Gastrocnemius medialis (tissue), 4 donors: ENCODE results near the gene QSOX2. TPM values are rescaled to one million over a fixed set of nuclear protein-coding genes. Genes with fewer than 3 reads are reported as not detected.

Experiments used
- ATAC-seq, 2 donors: fragments of 150-250 bp; one replicate each; pipeline ENCODE4 v1.9.1; 2016
- DNase-seq, 2 donors: peaks; one replicate each; pipeline ENCODE4 v3.0.0-alpha.2; 2019
- H3K27ac ChIP-seq, 4 donors: fragments of 200-600 bp; sonication (generic); 1 replicate in 1 of 4; 2 replicates in 3 of 4; pipeline ENCODE4 v1.5.1; 2016 to 2018; ENCODE audit warnings: mild to moderate bottlenecking in 2 of 4, moderate library complexity in 1 of 4
- H3K27me3 ChIP-seq, 3 donors: fragments of 200-600 bp; sonication (generic) in 2 of 3; 1 replicate in 1 of 3; 2 replicates in 2 of 3; pipeline versions ENCODE4 v1.5.1 to v1.6.0; 2016 to 2019; ENCODE audit warnings: mild to moderate bottlenecking in 1 of 3, moderate library complexity in 1 of 3
- H3K36me3 ChIP-seq, 2 donors: fragments of 200-600 bp; sonication (generic) in 1 of 2; one replicate each; pipeline ENCODE4 v1.5.1; 2017 to 2018
- H3K4me1 ChIP-seq, 2 donors: fragments of 200-600 bp; sonication (generic) in 1 of 2; one replicate each; pipeline ENCODE4 v1.5.1; 2016 to 2017; ENCODE audit warnings: mild to moderate bottlenecking in 2 of 2
- H3K4me3 ChIP-seq, 4 donors: fragments of 200-600 bp; sonication (generic) in 3 of 4; 1 replicate in 1 of 4; 2 replicates in 3 of 4; pipeline ENCODE4 v1.5.1; 2016 to 2019; ENCODE audit warnings: mild to moderate bottlenecking in 2 of 4
- H3K9me3 ChIP-seq, 3 donors: fragments of 200-600 bp; sonication (generic) in 2 of 3; 1 replicate in 1 of 3; 2 replicates in 2 of 3; pipeline ENCODE4 v1.5.1; 2016 to 2019
- CTCF ChIP-seq, 5 experiments: fragments of 450-650 bp in 3 of 5; fragments of 200-600 bp in 2 of 5; sonication (generic) in 2 of 5; IDR thresholded peaks in 4 of 5; conservative IDR thresholded peaks in 1 of 5; 1 replicate in 4 of 5; 2 replicates in 1 of 5; pipeline ENCODE4 v1.5.1; 2016 to 2019; ENCODE audit warnings: antibody characterized with exemption in 5 of 5, mild to moderate bottlenecking in 3 of 5, moderate library complexity in 3 of 5
- POLR2A ChIP-seq, 2 donors: fragments of 450-650 bp; IDR thresholded peaks; one replicate each; pipeline ENCODE4 v1.6.1; 2017; ENCODE audit warnings: antibody characterized with exemption in 2 of 2, mild to moderate bottlenecking in 2 of 2, moderate library complexity in 2 of 2
- in situ Hi-C, 4 donors: fragments of 200-750 bp; cut with MboI; loops; one replicate each; pipeline versions ENCODE4 v1.15.0 to v1.8.0; 2017; ENCODE audit warnings: low sequenced_read_pairs in 4 of 4
- intact Hi-C: fragments of 100-400 bp; cut with DNase I; formaldehyde crosslinking; loops from one replicate; pipeline ENCODE4 v1.15.1; 2023; ENCODE audit warnings: low total_unique reads
- total RNA-seq, 4 donors: library from RNA; depleted of rRNA; stranded (reverse); fragments of >200 nt; gene quantifications; one replicate each; pipeline versions ENCODE4 v1.1.0 to v1.2.3, GENCODE V29; 2016

Gene QSOX2
- total RNA-seq, 4 donors from 2014 or later = 3.3 to 5.8 (median 5.2) TPM

GRCh38 chr9:136248951-136249876 is 3.6 kb upstream of the QSOX2 start:
- intact Hi-C loops (loop anchor here (10.0 kb wide), 2 partner anchors 284 to 344 kb away; partner anchors contain the start of genes CAMSAP1 and UBAC1), in situ Hi-C loops (no loop called here)
- TF ChIP-seq POLR2A (IDR thresholded peaks at IDR 0.05) (no peak), CTCF (IDR thresholded peaks at IDR 0.05 in 4 of 5, conservative IDR thresholded peaks at IDR 0.05 in 1 of 5) (no peak)
- H3K36me3 ChIP-seq = no peaks in the 10 kb centered on the region
- peaks cover 5 to 12% (median 11%) of the 10 kb centered on the region in 3 donors for H3K27me3 ChIP-seq
- no peak overlapping the region for H3K4me3 ChIP-seq
- H3K9me3 ChIP-seq = no peaks in the 10 kb centered on the region
- H3K4me1 ChIP-seq = peaks cover 11 to 15% of the 10 kb centered on the region in 2 donors
- ATAC-seq = no peak
- H3K27ac ChIP-seq = no peak overlapping the region
- no peak for DNase-seq

- DNase-seq = no peak
- intact Hi-C loops = loop anchor here (10.0 kb wide), 2 partner anchors 283 to 343 kb away; partner anchors contain the start of genes CAMSAP1 and UBAC1
- peaks cover 12 to 18% of the 10 kb centered on the region in 2 donors for H3K4me1 ChIP-seq
These were observed 2.5 kb upstream of the QSOX2 start for GRCh38 chr9:136247947-136248637.

GRCh38 chr9:136247551-136247916 is 1.9 kb upstream of the QSOX2 start:
- Histone ChIP-seq H3K36me3 (no peaks in the 10 kb centered on the region), H3K27me3 (peaks cover 0 to under 1% (median under 1%) of the 10 kb centered on the region in 3 donors), H3K27ac (no peak overlapping the region), H3K9me3 (no peaks in the 10 kb centered on the region), H3K4me1 (peaks cover 12 to 18% of the 10 kb centered on the region in 2 donors), H3K4me3 (no peak overlapping the region)
- no peak for ATAC-seq
- in situ Hi-C loops = no loop called here
- no peak for DNase-seq
- intact Hi-C loops = loop anchor here (10.0 kb wide), 2 partner anchors 283 to 343 kb away; partner anchors contain the start of genes CAMSAP1 and UBAC1
- TF ChIP-seq CTCF (IDR thresholded peaks at IDR 0.05 in 4 of 5, conservative IDR thresholded peaks at IDR 0.05 in 1 of 5) = no peak
- no peak for TF ChIP-seq POLR2A (IDR thresholded peaks at IDR 0.05)

More at GRCh38 chr9:136247947-136248637, 2.5 kb upstream of the QSOX2 start:
- H3K36me3 ChIP-seq = no peaks in the 10 kb centered on the region
- ATAC-seq = no peak
- no peaks in the 10 kb centered on the region for H3K9me3 ChIP-seq
- TF ChIP-seq CTCF (IDR thresholded peaks at IDR 0.05 in 4 of 5, conservative IDR thresholded peaks at IDR 0.05 in 1 of 5) (no peak), POLR2A (IDR thresholded peaks at IDR 0.05) (no peak)
- in situ Hi-C loops = no loop called here
- no peak overlapping the region for H3K4me3 ChIP-seq
- peaks cover under 1 to 6% (median 6%) of the 10 kb centered on the region in 3 donors for H3K27me3 ChIP-seq
- no peak overlapping the region for H3K27ac ChIP-seq

GRCh38 chr9:136246849-136247550 is 1.4 kb upstream of the QSOX2 start:
- in situ Hi-C loops (no loop called here), intact Hi-C loops (loop anchor here (10.0 kb wide), 2 partner anchors 282 to 342 kb away; partner anchors contain the start of genes CAMSAP1 and UBAC1)
- Histone ChIP-seq H3K9me3 (no peaks in the 10 kb centered on the region), H3K4me3 (no peak overlapping the region), H3K27ac (no peak overlapping the region), H3K4me1 (peaks cover 12 to 18% of the 10 kb centered on the region in 2 donors), H3K27me3 (no peaks in the 10 kb centered on the region), H3K36me3 (no peaks in the 10 kb centered on the region)
- TF ChIP-seq POLR2A (IDR thresholded peaks at IDR 0.05) = no peak
- no peak for TF ChIP-seq CTCF (IDR thresholded peaks at IDR 0.05 in 4 of 5, conservative IDR thresholded peaks at IDR 0.05 in 1 of 5)
- DNase-seq = no peak
- no peak for ATAC-seq
